Ascending aorta (tissue), 1 donor: ENCODE measurements around the gene PIP5K1C. TPM values are rescaled to one million over a fixed set of nuclear protein-coding genes. Genes with fewer than 3 reads are reported as not detected.

Experiments
- total RNA-seq: library from RNA; depleted of rRNA; stranded (reverse); fragments of >200 nt; gene quantifications from one replicate; pipeline ENCODE4 v1.1.0, GENCODE V29; 2016

Gene PIP5K1C
- total RNA-seq, 1 donor from 2014 or later, result 87.3 TPM

Other genes with a start within 250 kb of the PIP5K1C start
- not detected for gene SMIM24, start 219.9 kb downstream of the PIP5K1C start, total RNA-seq
- gene SMIM44, start 217.0 kb downstream of the PIP5K1C start, total RNA-seq, result not detected
- gene DOHH, start 199.8 kb downstream of the PIP5K1C start, total RNA-seq, result 40.9 TPM
- gene FZR1, start 194.2 kb downstream of the PIP5K1C start, total RNA-seq, result 56.8 TPM
- gene TEKTIP1, start 161.3 kb downstream of the PIP5K1C start, total RNA-seq, result not detected
- 133 TPM for gene MFSD12, start 142.9 kb downstream of the PIP5K1C start, total RNA-seq
- 149 TPM for gene HMG20B, start 127.5 kb downstream of the PIP5K1C start, total RNA-seq
- gene GIPC3, start 115.0 kb downstream of the PIP5K1C start, total RNA-seq, result 6.1 TPM
- 37.8 TPM for gene TBXA2R, start 93.6 kb downstream of the PIP5K1C start, total RNA-seq
- 57.6 TPM for gene CACTIN, start 73.7 kb downstream of the PIP5K1C start, total RNA-seq
- gene TJP3, start 7.9 kb upstream of the PIP5K1C start, total RNA-seq, result 12.6 TPM
- gene APBA3, start 61.2 kb upstream of the PIP5K1C start, total RNA-seq, result 58.9 TPM
- gene MRPL54, start 62.2 kb upstream of the PIP5K1C start, total RNA-seq, result 34.9 TPM
- not detected for gene RAX2, start 71.8 kb upstream of the PIP5K1C start, total RNA-seq
- gene MATK, start 85.9 kb upstream of the PIP5K1C start, total RNA-seq, result not detected
- not detected for gene ZFR2, start 168.6 kb upstream of the PIP5K1C start, total RNA-seq
- not detected for gene ATCAY, start 180.2 kb upstream of the PIP5K1C start, total RNA-seq
- not detected for gene NMRK2, start 232.6 kb upstream of the PIP5K1C start, total RNA-seq